Endothelial cell of umbilical vein (primary cell): Measurements from ENCODE around the gene SHROOM4. TPM values are rescaled to one million over a fixed set of nuclear protein-coding genes. Genes with fewer than 3 reads are reported as not detected.

Source experiments
- BruUV-seq: library from RNA; stranded (reverse); fragments of 400-500 nt; replicated peaks from 2 replicates; lab custom pipeline; 2021; lab: Mats Ljungman, UMichigan
- CTCF ChIA-PET: fragments of 300-600, 350-600 bp; sonication (Branson Sonifier 250); formaldehyde crosslinking; loops from one replicate; lab custom pipeline; 2021; ENCODE audit warnings: antibody characterized with exemption, inconsistent platforms; lab: Charles Lee
- POLR2A ChIA-PET: fragments of 300-600, 350-600 bp; sonication (Branson Sonifier 250); formaldehyde crosslinking; loops from one replicate; lab custom pipeline; 2021; ENCODE audit warnings: antibody characterized with exemption, inconsistent platforms; lab: Charles Lee
- DNase-seq: peaks from one replicate; pipeline ENCODE4 v3.0.0-alpha.2; 2011; ENCODE audit warnings: low read depth, low spot score
- FAIRE-seq: peaks from 2 replicates; lab custom pipeline; 2011; peaks lifted over from hg19 to GRCh38; lab: Jason Lieb, UNC
- H2AFZ ChIP-seq: 2 replicates; pipeline ENCODE4 v1.6.0; 2012; ENCODE audit warnings: low read depth, low read length, control low read depth, inconsistent platforms
- H3K27ac ChIP-seq: 2 replicates; pipeline ENCODE4 v1.5.1; 2011; ENCODE audit warnings: low read depth, mild to moderate bottlenecking, control low read depth, low read length, moderate library complexity; ENCODE audit not compliant: insufficient read depth
- H3K27me3 ChIP-seq, 2 experiments: 2 replicates each; pipeline versions ENCODE4 v1.6.0 to v1.6.1; 2011; ENCODE audit warnings: low read length in 2 of 2, mixed read lengths in 1 of 2; ENCODE audit not compliant: control insufficient read depth in 2 of 2, insufficient read depth in 2 of 2
- H3K36me3 ChIP-seq, 2 experiments: 2 replicates in 1 of 2; 3 replicates in 1 of 2; pipeline ENCODE4 v1.5.1; 2011; ENCODE audit warnings: low read length in 2 of 2, mild to moderate bottlenecking in 1 of 2, moderate library complexity in 1 of 2; ENCODE audit not compliant: control insufficient read depth in 2 of 2, insufficient read depth in 2 of 2; ENCODE audit errors: extremely low read depth in 1 of 2
- H3K4me1 ChIP-seq: 3 replicates; pipeline ENCODE4 v1.5.1; 2011; ENCODE audit warnings: mild to moderate bottlenecking, low read length; ENCODE audit not compliant: control insufficient read depth, insufficient read depth; ENCODE audit errors: extremely low read depth
- H3K4me2 ChIP-seq: 2 replicates; pipeline ENCODE4 v1.6.1; 2011; ENCODE audit warnings: low read length, control low read depth, mixed read lengths; ENCODE audit not compliant: insufficient read depth
- H3K4me3 ChIP-seq, 3 experiments: fragments of 200-600 bp in 1 of 3; sonication (generic), shearing (Covaris generic) in 1 of 3; replicated peaks in 1 of 3; 2 replicates each; pipeline ENCODE4 v1.5.1; 2011 to 2016; ENCODE audit warnings: control low read depth in 3 of 3, low read length in 3 of 3, mild to moderate bottlenecking in 2 of 3, inconsistent platforms in 1 of 3, low read depth in 1 of 3, moderate library complexity in 1 of 3; ENCODE audit not compliant: insufficient read depth in 1 of 3
- H3K79me2 ChIP-seq: 2 replicates; pipeline ENCODE4 v1.6.0; 2012; ENCODE audit warnings: low read length, inconsistent platforms; ENCODE audit not compliant: control insufficient read depth, insufficient read depth
- H3K9ac ChIP-seq: replicated peaks from 2 replicates; pipeline ENCODE3; 2011; ENCODE audit warnings: low read length, control low read depth; ENCODE audit not compliant: insufficient read depth; ENCODE audit errors: extremely low read depth
- H3K9me1 ChIP-seq: replicated peaks from 3 replicates; pipeline ENCODE4 v1.6.0; 2011; ENCODE audit warnings: mild to moderate bottlenecking, low read length; ENCODE audit not compliant: control insufficient read depth, insufficient read depth; ENCODE audit errors: extremely low read depth
- H3K9me3 ChIP-seq: replicated peaks from 2 replicates; pipeline ENCODE4 v1.5.1; 2012; ENCODE audit warnings: low read length, inconsistent platforms; ENCODE audit not compliant: control insufficient read depth, insufficient read depth
- H4K20me1 ChIP-seq: replicated peaks from 2 replicates; pipeline ENCODE3; 2011; ENCODE audit warnings: mild to moderate bottlenecking, low read length; ENCODE audit not compliant: control insufficient read depth, insufficient read depth; ENCODE audit errors: extremely low read depth
- EZH2 ChIP-seq: IDR thresholded peaks from 2 replicates; pipeline ENCODE4 v1.6.1; 2012; ENCODE audit warnings: borderline replicate concordance, low read depth, mild to moderate bottlenecking, moderate library complexity, low read length, inconsistent platforms; ENCODE audit not compliant: severe bottlenecking
- FOS ChIP-seq: IDR thresholded peaks from 2 replicates; pipeline ENCODE4 v1.6.1; 2011; ENCODE audit warnings: mild to moderate bottlenecking, low read length, moderate library complexity, borderline replicate concordance; ENCODE audit not compliant: insufficient read depth
- GATA2 ChIP-seq: IDR thresholded peaks from 2 replicates; pipeline ENCODE4 v1.7.0; 2011; ENCODE audit warnings: low read depth, mild to moderate bottlenecking, moderate library complexity, mixed read lengths, low read length; ENCODE audit not compliant: insufficient read length, insufficient read depth
- JUN ChIP-seq: IDR thresholded peaks from 2 replicates; pipeline ENCODE4 v1.6.1; 2011; ENCODE audit warnings: borderline replicate concordance, low read depth; ENCODE audit not compliant: insufficient read length, insufficient read depth
- MYC ChIP-seq: IDR thresholded peaks from one replicate; pipeline ENCODE4 v1.6.1; 2011; ENCODE audit warnings: mild to moderate bottlenecking, low read depth, low read length
- POLR2A ChIP-seq: IDR thresholded peaks from 2 replicates; pipeline ENCODE4 v1.6.1; 2012; ENCODE audit warnings: low read depth, mild to moderate bottlenecking, control low read depth, low read length
- POLR2AphosphoS5 ChIP-seq: IDR thresholded peaks from 2 replicates; pipeline ENCODE4 v1.6.1; 2012; ENCODE audit warnings: low read depth, mild to moderate bottlenecking, control low read depth, low read length, moderate library complexity; ENCODE audit not compliant: insufficient read depth
- dilution Hi-C: fragments of 300-500 bp; cut with MboI; formaldehyde crosslinking; loops from one replicate; pipeline ENCODE4 v1.15.0; 2019; ENCODE audit warnings: low sequenced_read_pairs; ENCODE audit not compliant: extremely low pct_ligation_motif_present
- intact Hi-C: fragments of 100-400 bp; cut with micrococcal nuclease; formaldehyde crosslinking; loops from one replicate; pipeline ENCODE4 v1.10.0; 2022
- polyA plus RNA-seq, 4 experiments: library from polyadenylated mRNA; depleted of rRNA in 3 of 4; stranded (reverse) in 3 of 4; unstranded in 1 of 4; fragments of >200 nt; gene quantifications; 2 replicates each; pipeline versions ENCODE4 v1.2.1 to v1.2.3, GENCODE V29; 2011 to 2012; ENCODE audit warnings: missing spikeins in 1 of 4
- total RNA-seq: library from RNA; stranded (reverse); gene quantifications from 2 replicates; pipeline ENCODE4 v1.2.3, GENCODE V29; 2021
- TF ChIP-seq, protein P1 (sequence below): IDR thresholded peaks from 2 replicates; pipeline ENCODE4 v1.6.1; 2011; ENCODE audit not compliant: insufficient read depth, insufficient read length
- TF ChIP-seq, protein P2 (sequence below), 2 donors: IDR thresholded peaks; 1 replicate in 1 of 2; 2 replicates in 1 of 2; pipeline ENCODE4 v1.5.1; 2011; ENCODE audit warnings: low read length in 2 of 2, mild to moderate bottlenecking in 2 of 2, moderate library complexity in 2 of 2, control low read depth in 1 of 2, inconsistent platforms in 1 of 2, low read depth in 1 of 2; ENCODE audit not compliant: insufficient read depth in 1 of 2; ENCODE audit errors: extremely low read depth in 1 of 2

Gene SHROOM4
- total and polyA plus RNA-seq, 2 donors (not counting 3 experiments of a cell fraction or from before 2014, with no cell fraction given): 29.7 to 57.5 TPM

DNA sequence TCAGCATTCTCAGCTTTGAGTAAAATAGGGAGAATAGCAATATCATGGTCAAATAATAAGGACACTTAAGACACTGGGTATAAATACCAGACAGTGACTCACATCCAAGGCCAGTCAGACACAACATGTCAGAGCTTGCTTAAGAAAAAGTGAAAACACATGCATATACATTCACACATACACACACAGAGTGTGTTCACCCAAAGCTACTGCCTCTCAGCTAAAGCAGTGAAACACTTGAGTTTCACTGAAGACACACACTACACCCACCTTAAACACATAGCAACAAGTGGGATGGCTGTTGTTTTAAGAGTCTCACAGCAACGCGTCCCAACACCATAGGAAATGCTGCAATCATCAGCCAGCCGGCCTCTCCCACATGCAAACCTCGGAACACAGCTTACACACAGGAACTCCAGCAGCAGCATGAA, 14.4 kb downstream of the SHROOM4 start:
- Histone ChIP-seq H3K4me1 (peaks cover 17% of the 10 kb centered on the region), H3K9ac (peak overlapping the region; percentile 49), H3K27ac (peak overlapping the region; percentile 88), H3K9me1 (no peaks in the 10 kb centered on the region), H3K27me3 (no peaks in the 10 kb centered on the region), H3K4me2 (peak overlapping the region; percentile 60), H3K79me2 (peaks cover 26% of the 10 kb centered on the region), H3K4me3 (no peak overlapping the region), H2AFZ (peak overlapping the region; percentile 4), H3K9me3 (no peaks in the 10 kb centered on the region), H3K36me3 (no peaks in the 10 kb centered on the region), H4K20me1 (no peaks in the 10 kb centered on the region)
- TF ChIP-seq POLR2AphosphoS5 (peak; percentile 40), POLR2A (no peak), FOS (peak; percentile 54)
- dilution Hi-C loops: no loop called here
- DNase-seq (peak; percentile 79), FAIRE-seq (peak; percentile 47)
- CTCF ChIA-PET: interaction anchor here (0.7 to 1.4 kb wide), 6 partner anchors 13 to 104 kb away, joined by 3 read pairs; no protein-coding TSS in a partner anchor
- intact Hi-C loops: loop anchor here (1.0 to 2.0 kb wide), 2 partner anchors 15 to 31 kb away; partner anchors contain the start of gene SHROOM4
- POLR2A ChIA-PET: interaction anchor here (1.1 kb wide), 1 partner anchor 14 kb away, joined by 5 read pairs; the partner anchor contains the start of gene SHROOM4
- BruUV-seq: no TSS peak

GRCh38 chrX:50798783-50799182, 15.2 kb downstream of the SHROOM4 start:
- CTCF ChIA-PET: interaction anchor here (0.9 to 1.4 kb wide), 3 partner anchors 14 to 50 kb away, joined by 3 read pairs; no protein-coding TSS in a partner anchor

More at GRCh38 chrX:50798783-50799182, 15.2 kb downstream of the SHROOM4 start:
- dilution Hi-C loops: no loop called here
- FAIRE-seq (no peak), DNase-seq (peak; percentile 5)
- intact Hi-C loops: loop anchor here (1.0 to 2.0 kb wide), 2 partner anchors 16 to 30 kb away; partner anchors contain the start of gene SHROOM4
- no peak overlapping the region for H3K9ac ChIP-seq
- no peak overlapping the region for H2AFZ ChIP-seq
- peaks cover 17% of the 10 kb centered on the region for H3K4me1 ChIP-seq
- no peaks in the 10 kb centered on the region for H3K36me3 ChIP-seq
- no peaks in the 10 kb centered on the region for H3K9me3 ChIP-seq
- no peak overlapping the region for H3K4me3 ChIP-seq
- H4K20me1 ChIP-seq: no peaks in the 10 kb centered on the region
- TF ChIP-seq FOS (no peak), GATA2 (no peak), POLR2AphosphoS5 (no peak), EZH2 (no peak), JUN (no peak), MYC (no peak), POLR2A (no peak)
- TF ChIP-seq, protein P1, sequence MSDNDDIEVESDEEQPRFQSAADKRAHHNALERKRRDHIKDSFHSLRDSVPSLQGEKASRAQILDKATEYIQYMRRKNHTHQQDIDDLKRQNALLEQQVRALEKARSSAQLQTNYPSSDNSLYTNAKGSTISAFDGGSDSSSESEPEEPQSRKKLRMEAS: no peak
- TF ChIP-seq, protein P2, sequence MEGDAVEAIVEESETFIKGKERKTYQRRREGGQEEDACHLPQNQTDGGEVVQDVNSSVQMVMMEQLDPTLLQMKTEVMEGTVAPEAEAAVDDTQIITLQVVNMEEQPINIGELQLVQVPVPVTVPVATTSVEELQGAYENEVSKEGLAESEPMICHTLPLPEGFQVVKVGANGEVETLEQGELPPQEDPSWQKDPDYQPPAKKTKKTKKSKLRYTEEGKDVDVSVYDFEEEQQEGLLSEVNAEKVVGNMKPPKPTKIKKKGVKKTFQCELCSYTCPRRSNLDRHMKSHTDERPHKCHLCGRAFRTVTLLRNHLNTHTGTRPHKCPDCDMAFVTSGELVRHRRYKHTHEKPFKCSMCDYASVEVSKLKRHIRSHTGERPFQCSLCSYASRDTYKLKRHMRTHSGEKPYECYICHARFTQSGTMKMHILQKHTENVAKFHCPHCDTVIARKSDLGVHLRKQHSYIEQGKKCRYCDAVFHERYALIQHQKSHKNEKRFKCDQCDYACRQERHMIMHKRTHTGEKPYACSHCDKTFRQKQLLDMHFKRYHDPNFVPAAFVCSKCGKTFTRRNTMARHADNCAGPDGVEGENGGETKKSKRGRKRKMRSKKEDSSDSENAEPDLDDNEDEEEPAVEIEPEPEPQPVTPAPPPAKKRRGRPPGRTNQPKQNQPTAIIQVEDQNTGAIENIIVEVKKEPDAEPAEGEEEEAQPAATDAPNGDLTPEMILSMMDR (IDR thresholded peaks at IDR 0.05; ENCODE audit: extremely low read depth in 1 of 2, insufficient read depth in 1 of 2, low read depth in 1 of 2, low read length in 2 of 2): no peak
- H3K79me2 ChIP-seq: peaks cover 26% of the 10 kb centered on the region
- POLR2A ChIA-PET: interaction anchor here (1.1 kb wide), 1 partner anchor 15 kb away, joined by 5 read pairs; the partner anchor contains the start of gene SHROOM4
- H3K4me2 ChIP-seq: peak overlapping the region; percentile 60
- peak overlapping the region; percentile 88 for H3K27ac ChIP-seq
- no peaks in the 10 kb centered on the region for H3K9me1 ChIP-seq
- BruUV-seq: no TSS peak
- no peaks in the 10 kb centered on the region for H3K27me3 ChIP-seq
